ENCODE results near the gene FUOM.

The FUOM gene

DNA sequence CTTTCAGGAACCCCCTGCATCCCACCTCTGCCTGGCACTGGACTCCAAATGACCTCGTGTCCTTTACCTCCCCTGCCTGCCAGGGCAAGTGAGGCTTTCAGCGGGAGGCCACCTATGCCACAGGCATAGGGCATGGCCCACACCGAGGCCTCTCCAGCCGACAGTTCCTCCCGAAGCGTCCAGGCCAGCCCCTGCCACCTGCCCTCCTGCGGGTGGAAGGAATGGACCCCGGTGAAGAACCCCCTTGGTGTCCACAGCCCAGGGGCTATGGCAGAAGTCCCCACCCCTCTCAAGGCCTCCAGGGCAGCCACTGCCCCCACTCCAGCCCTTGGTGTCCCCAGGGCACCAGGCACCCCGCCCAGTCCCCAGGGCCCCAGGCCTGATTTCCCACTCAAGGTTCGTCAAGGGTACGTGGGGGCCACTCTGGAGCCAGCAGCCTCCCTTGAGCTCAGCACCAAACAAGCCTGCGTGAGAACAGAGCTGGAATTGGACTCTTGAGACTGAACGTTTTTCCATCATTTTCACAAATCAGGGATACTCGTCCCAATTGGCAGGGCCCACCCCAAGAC, 3.1 kb downstream of the FUOM start:
- no peak overlapping the region for H3K4me3 ChIP-seq (replicated peaks; ENCODE audit: low read depth, low read length)
- no peak for DNase-seq (ENCODE audit: extremely low read depth, low read depth)
- TF ChIP-seq, protein P1, sequence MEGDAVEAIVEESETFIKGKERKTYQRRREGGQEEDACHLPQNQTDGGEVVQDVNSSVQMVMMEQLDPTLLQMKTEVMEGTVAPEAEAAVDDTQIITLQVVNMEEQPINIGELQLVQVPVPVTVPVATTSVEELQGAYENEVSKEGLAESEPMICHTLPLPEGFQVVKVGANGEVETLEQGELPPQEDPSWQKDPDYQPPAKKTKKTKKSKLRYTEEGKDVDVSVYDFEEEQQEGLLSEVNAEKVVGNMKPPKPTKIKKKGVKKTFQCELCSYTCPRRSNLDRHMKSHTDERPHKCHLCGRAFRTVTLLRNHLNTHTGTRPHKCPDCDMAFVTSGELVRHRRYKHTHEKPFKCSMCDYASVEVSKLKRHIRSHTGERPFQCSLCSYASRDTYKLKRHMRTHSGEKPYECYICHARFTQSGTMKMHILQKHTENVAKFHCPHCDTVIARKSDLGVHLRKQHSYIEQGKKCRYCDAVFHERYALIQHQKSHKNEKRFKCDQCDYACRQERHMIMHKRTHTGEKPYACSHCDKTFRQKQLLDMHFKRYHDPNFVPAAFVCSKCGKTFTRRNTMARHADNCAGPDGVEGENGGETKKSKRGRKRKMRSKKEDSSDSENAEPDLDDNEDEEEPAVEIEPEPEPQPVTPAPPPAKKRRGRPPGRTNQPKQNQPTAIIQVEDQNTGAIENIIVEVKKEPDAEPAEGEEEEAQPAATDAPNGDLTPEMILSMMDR (IDR thresholded peaks at IDR 0.05; ENCODE audit: low read depth, low read length, missing control alignments) = no peak

DNA sequence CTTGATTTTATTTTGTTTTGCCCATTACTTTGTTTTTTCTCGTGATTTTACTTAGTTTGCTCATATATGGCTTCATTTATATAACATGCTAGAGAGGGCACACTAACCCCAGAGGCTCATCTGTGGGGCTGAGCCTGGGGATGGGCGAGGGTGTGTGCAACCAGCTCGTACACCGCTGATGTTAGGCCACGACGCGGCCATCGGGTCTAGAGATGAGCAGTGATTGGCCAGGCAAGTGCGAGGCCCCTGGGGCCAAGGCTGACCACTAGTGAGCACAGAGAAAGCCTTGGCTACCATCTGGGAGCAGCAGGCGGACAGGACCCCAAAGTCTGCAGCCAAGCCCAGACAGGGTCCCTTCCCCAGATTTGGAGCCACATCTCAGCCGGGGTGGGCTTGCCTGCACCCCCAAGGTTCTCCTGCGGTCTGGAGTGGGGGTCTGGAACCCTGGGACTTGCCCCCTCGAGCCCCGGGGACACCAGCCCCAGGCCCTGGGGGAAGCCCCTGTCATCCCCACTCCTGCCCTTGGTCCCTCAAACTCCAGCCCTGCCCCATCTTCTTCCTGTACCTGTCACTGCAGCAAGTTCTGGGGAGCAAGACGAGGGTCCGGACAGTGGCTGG, 3.7 kb downstream of the FUOM start:
- TF ChIP-seq, protein P1 (IDR thresholded peaks at IDR 0.05; ENCODE audit: low read depth, low read length, missing control alignments) = no peak
- DNase-seq (ENCODE audit: extremely low read depth, low read depth) = no peak
- no peak overlapping the region for H3K4me3 ChIP-seq (replicated peaks; ENCODE audit: low read depth, low read length)

DNA sequence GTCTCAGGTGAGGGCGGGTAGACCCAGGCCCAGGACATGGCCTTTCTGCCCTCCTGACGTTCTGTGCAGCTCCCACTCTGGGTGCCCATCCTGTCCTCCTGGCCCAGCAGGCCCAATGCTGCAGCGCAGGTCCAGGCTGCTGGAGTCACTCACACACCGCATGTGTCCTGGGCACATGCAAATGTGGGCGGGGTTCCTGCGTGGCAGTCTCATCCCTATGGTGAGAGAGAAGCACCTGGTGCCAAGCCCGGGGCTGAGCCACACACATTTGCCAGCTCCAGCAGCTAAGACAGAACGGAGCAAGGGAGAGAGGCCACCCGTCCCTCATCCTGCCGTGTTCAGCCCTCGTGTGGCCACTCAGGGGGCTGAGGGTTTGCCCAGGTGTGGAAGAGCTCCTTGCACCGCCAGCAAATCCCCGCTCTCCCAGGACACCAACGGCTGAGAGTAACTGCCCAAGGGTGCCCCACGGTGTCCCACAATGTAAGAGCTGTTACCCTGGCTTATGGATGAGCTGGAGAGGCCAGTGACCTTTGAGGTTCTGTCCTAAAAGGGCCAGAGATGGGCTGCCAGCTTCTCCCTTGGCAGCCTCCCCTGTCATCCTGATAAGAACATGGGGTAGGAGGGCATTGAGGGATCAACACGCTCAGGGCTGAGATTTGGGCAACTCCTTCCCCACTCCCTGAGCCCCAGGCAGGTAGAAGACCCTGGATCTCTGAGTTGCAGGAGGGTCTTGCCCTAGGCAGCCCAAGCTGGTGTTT, 4.4 kb downstream of the FUOM start:
- no peak for DNase-seq (ENCODE audit: extremely low read depth, low read depth)
- H3K4me3 ChIP-seq (replicated peaks; ENCODE audit: low read depth, low read length) = no peak overlapping the region
- TF ChIP-seq, protein P1 (IDR thresholded peaks at IDR 0.05; ENCODE audit: low read depth, low read length, missing control alignments) = no peak

DNA sequence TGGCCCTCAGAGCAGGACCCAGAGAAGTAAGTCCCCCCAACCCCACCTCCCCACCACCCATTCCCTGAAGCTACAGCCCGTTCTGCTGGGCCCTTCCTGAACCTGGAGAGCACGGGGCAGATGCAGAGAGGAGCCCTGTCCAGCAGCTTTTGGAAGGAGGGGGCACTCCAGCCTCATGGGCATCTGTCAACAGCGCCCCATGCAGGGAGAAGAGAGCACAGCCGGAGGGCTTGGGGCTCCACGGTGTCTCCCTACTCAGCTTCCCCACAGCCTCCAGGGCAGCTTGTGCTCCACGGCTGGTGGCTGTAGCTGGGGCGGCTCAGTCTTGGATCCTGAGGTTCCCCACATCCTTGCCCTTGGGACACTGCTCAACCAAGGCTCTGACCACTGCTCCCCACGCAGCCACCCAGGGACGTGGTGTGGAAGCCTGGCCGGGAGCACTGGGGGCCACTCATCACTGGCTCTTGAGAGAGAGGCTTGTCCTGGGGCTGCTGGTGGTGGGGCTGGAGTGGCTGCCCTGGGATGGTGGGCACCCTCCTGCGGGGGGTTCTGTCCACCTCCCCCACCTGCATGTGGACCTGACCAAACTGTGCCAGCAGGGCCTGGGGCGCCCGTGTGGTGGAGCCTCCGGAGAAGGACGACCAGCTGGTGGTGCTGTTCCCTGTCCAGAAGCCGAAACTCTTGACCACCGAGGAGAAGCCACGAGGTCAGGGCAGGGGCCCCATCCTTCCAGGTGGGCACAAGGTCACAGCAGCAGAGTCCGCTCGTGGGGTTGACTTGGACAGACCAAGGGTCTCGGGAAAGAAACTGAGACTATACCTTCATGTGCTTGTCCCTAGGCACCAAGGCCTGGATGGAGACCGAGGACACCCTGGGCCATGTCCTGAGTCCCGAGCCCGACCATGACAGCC, 6.2 kb downstream of the FUOM start:
- TF ChIP-seq, protein P1 (IDR thresholded peaks at IDR 0.05; ENCODE audit: low read depth, low read length, missing control alignments) = peak; percentile 8
- H3K4me3 ChIP-seq (replicated peaks; ENCODE audit: low read depth, low read length) = no peak overlapping the region
- no peak for DNase-seq (ENCODE audit: extremely low read depth, low read depth)

DNA sequence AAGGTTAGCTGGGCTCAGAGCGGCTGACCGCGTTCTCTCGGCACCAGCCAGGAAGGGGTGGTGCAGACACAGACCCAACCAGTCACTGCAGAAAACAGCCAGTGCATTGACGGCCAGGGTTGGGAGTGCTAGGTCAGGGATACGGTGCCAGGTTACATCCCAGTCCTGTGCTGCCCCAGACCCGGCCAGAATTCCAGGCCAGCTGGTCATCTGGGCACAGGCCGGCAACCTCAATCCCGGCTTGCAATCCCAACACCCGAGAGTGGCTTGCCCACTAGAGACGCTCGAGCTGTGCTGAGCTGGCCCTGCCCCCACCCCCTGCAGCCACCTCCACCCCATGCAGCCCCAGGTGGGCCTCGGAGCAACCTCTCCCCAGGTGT, 6.9 kb downstream of the FUOM start:
- no peak overlapping the region for H3K4me3 ChIP-seq (replicated peaks; ENCODE audit: low read depth, low read length)
- TF ChIP-seq, protein P1 (IDR thresholded peaks at IDR 0.05; ENCODE audit: low read depth, low read length, missing control alignments) = no peak
- DNase-seq (ENCODE audit: extremely low read depth, low read depth) = no peak

DNA sequence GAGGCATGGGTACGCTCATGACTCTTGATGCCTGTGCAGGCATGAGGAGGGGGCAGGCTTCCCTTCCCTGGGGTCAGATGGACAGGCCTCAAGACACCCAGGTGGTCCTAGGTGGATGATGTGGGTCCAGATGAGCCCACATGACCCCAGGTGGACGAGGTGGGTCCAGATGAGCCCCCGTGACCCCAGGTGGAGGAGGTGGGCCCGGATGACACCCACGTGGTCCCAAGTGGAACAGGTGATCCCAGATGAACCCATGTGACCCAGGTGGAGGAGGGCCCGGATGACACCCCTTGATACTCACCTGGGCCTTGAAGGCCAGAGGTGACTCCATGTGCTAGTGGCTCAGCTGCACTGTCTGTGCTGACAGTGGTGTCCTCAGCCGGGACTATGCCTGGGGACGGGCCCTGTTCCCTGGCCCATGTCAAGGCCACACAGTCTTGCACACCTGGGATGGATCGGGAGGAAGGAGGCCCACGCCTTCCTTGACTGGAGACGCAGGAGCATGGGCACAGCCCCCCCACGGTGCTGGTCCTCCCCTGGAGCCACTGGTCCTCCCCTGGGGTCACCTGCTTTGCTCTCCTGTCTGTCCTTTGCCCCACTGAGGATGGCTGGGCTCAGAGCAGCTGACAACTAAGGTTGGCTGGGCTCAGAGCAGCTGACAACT, 7.4 kb downstream of the FUOM start:
- DNase-seq (ENCODE audit: extremely low read depth, low read depth) = no peak
- TF ChIP-seq, protein P1 (IDR thresholded peaks at IDR 0.05; ENCODE audit: low read depth, low read length, missing control alignments) = no peak
- H3K4me3 ChIP-seq (replicated peaks; ENCODE audit: low read depth, low read length) = no peak overlapping the region
